ENCODE data around the gene SEMA3D.

- TF ChIP-seq POLR2A (IDR thresholded peaks at IDR 0.05; ENCODE audit: low read length) (no peak), GATA1 (IDR thresholded peaks at IDR 0.05; ENCODE audit: low read depth, low read length) (no peak)
Observed at GRCh38 chr7:85052056-85052737, 134.7 kb downstream of the SEMA3D start.
